Parathyroid adenoma (tissue), 2 donors: ENCODE data around the gene BAZ2B.
"Not testable (repeated sequence)": the region's sequence is repeated elsewhere in the genome, so short reads cannot be mapped to it uniquely, and the experiment has no call there.

Experiments used
- H2AFZ ChIP-seq: fragments of 300-600 bp; sonication (generic); one replicate; pipeline ENCODE4 v1.7.0; 2017; ENCODE audit warnings: antibody characterized with exemption, mild to moderate bottlenecking
- H3K27ac ChIP-seq: fragments of 300-600 bp; sonication (generic); one replicate; pipeline ENCODE4 v1.7.0; 2017
- H3K27me3 ChIP-seq: fragments of 300-600 bp; sonication (generic); one replicate; pipeline ENCODE4 v1.7.0; 2017; ENCODE audit warnings: low read length; ENCODE audit not compliant: control insufficient read depth, insufficient read depth
- H3K36me3 ChIP-seq: fragments of 300-600 bp; sonication (generic); one replicate; pipeline ENCODE4 v1.7.0; 2017; ENCODE audit warnings: low read length; ENCODE audit not compliant: control insufficient read depth, insufficient read depth
- H3K4me1 ChIP-seq: fragments of 300-600 bp; sonication (generic); one replicate; pipeline ENCODE4 v1.7.0; 2017; ENCODE audit warnings: control low read depth
- H3K4me2 ChIP-seq: fragments of 300-600 bp; sonication (generic); one replicate; pipeline ENCODE4 v1.7.0; 2017; ENCODE audit warnings: low read length
- H3K4me3 ChIP-seq: fragments of 300-600 bp; sonication (generic); one replicate; pipeline ENCODE4 v1.7.0; 2017; ENCODE audit warnings: low read depth, low read length
- H3K79me2 ChIP-seq: fragments of 300-600 bp; sonication (generic); one replicate; pipeline ENCODE4 v1.7.0; 2017; ENCODE audit warnings: control low read depth
- H3K9ac ChIP-seq: fragments of 300-600 bp; sonication (generic); one replicate; pipeline ENCODE4 v1.7.0; 2017; ENCODE audit warnings: mild to moderate bottlenecking
- H3K9me3 ChIP-seq: fragments of 300-600 bp; sonication (generic); one replicate; pipeline ENCODE4 v1.7.0; 2017; ENCODE audit warnings: low read length; ENCODE audit not compliant: control insufficient read depth
- TF ChIP-seq, protein P1 (sequence below): fragments of 300-600 bp; sonication (generic); IDR thresholded peaks from one replicate; pipeline ENCODE4 v1.7.0; 2017; ENCODE audit warnings: antibody characterized with exemption, mild to moderate bottlenecking
- donor health status: primary hyperparathyroidism.

Gene BAZ2B

DNA sequence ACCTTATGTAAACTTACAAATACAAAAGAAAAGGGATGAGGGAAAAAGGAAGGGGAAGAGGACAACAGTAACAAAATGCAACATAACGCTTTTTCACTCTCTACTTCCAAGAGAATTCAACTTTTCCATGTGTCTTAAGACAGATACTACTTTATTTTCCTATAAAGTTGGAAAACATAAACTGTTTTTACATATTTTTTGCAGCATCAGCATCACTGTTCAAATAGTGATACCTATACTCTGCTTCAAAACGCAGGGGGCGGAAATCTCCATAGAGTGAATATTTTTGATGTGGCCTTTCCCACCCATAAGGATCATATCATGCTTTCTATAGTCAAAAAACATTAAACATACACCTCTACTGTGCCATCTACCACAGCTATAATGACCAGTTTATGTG lies 77.5 kb downstream of the BAZ2B start:
- Histone ChIP-seq H3K9me3 (no peaks in the 10 kb centered on the region), H3K9ac (no peak overlapping the region), H3K27ac (no peak overlapping the region), H3K79me2 (peaks cover 25% of the 10 kb centered on the region), H3K4me2 (no peak overlapping the region), H3K36me3 (no peaks in the 10 kb centered on the region), H3K4me1 (no peaks in the 10 kb centered on the region), H3K4me3 (no peak overlapping the region), H3K27me3 (no peaks in the 10 kb centered on the region), H2AFZ (no peak overlapping the region)
- TF ChIP-seq, protein P1, sequence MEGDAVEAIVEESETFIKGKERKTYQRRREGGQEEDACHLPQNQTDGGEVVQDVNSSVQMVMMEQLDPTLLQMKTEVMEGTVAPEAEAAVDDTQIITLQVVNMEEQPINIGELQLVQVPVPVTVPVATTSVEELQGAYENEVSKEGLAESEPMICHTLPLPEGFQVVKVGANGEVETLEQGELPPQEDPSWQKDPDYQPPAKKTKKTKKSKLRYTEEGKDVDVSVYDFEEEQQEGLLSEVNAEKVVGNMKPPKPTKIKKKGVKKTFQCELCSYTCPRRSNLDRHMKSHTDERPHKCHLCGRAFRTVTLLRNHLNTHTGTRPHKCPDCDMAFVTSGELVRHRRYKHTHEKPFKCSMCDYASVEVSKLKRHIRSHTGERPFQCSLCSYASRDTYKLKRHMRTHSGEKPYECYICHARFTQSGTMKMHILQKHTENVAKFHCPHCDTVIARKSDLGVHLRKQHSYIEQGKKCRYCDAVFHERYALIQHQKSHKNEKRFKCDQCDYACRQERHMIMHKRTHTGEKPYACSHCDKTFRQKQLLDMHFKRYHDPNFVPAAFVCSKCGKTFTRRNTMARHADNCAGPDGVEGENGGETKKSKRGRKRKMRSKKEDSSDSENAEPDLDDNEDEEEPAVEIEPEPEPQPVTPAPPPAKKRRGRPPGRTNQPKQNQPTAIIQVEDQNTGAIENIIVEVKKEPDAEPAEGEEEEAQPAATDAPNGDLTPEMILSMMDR: no peak

DNA sequence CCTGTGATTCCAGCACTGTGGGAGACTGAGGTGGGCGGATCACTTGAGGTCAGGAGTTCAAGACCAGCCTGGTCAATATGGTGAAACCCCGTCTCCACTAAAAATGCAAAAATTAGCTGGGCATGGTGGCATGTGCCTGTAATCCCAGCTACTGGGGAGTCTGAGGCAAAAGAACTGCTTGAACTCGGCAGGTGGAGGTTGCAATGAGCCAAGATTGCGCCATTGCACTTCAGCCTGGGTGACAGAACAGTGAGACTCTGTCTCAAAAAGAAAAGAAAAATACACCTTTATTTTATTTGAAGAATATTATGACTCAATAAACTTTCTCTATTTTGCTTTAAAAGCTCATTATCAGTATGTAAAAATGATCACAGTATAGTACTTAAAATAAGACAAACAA lies 81.1 kb downstream of the BAZ2B start:
- not testable (repeated sequence) for H3K36me3 ChIP-seq, H3K27me3 ChIP-seq, H3K4me3 ChIP-seq, H3K4me2 ChIP-seq, H3K27ac ChIP-seq, H2AFZ ChIP-seq, H3K9me3 ChIP-seq, H3K4me1 ChIP-seq, H3K9ac ChIP-seq
- peaks cover 11% of the 10 kb centered on the region for H3K79me2 ChIP-seq

DNA sequence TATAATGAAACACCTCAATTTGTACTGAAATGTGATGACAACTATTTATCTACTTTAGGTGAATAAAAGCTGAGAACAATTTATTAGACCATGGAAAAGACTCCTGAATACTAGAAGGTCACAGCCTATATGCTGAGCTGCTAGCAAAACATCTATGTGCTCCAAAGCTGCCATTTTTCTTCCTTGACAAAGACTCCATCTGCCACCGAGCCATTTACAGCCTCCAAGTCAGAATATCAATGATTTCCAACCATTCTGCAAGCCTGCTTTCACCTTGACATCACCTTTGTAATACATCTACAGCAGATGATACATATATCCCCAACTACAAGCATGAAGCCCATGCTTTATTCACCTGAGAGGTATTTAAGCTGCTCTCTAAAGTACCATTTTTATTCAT lies 84.9 kb downstream of the BAZ2B start:
- no peaks in the 10 kb centered on the region for H3K9me3 ChIP-seq
- H3K79me2 ChIP-seq: peaks cover 3% of the 10 kb centered on the region
- no peak overlapping the region for H3K27ac ChIP-seq
- H3K36me3 ChIP-seq: no peaks in the 10 kb centered on the region
- no peak overlapping the region for H3K4me3 ChIP-seq
- no peak overlapping the region for H3K4me2 ChIP-seq
- TF ChIP-seq, protein P1: no peak
- no peak overlapping the region for H2AFZ ChIP-seq
- H3K9ac ChIP-seq: no peak overlapping the region
- H3K4me1 ChIP-seq: no peaks in the 10 kb centered on the region
- no peaks in the 10 kb centered on the region for H3K27me3 ChIP-seq

DNA sequence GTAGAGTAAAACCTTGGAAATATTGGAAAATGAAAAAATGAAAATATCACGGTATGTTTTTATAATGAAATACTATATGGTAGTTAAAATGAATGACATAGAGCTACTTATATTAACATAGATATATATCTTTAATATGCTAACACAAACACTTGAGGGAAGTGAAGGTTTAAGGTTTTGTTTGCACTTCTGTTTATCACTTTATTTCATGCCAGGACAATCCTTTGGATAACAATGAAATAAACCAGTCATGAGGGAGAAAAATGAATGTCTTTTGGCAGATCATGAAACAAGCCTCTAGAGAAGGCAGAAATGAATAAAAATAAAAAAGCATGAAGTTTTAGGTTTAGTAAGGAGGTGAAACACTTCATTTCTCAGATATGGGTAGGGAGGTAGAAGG lies 89.9 kb downstream of the BAZ2B start:
- Histone ChIP-seq H3K4me3 (no peak overlapping the region), H3K79me2 (peaks cover 9% of the 10 kb centered on the region), H3K27ac (no peak overlapping the region), H2AFZ (no peak overlapping the region), H3K36me3 (no peaks in the 10 kb centered on the region), H3K9me3 (no peaks in the 10 kb centered on the region), H3K4me1 (no peaks in the 10 kb centered on the region), H3K4me2 (no peak overlapping the region), H3K27me3 (no peaks in the 10 kb centered on the region), H3K9ac (no peak overlapping the region)
- TF ChIP-seq, protein P1: no peak

DNA sequence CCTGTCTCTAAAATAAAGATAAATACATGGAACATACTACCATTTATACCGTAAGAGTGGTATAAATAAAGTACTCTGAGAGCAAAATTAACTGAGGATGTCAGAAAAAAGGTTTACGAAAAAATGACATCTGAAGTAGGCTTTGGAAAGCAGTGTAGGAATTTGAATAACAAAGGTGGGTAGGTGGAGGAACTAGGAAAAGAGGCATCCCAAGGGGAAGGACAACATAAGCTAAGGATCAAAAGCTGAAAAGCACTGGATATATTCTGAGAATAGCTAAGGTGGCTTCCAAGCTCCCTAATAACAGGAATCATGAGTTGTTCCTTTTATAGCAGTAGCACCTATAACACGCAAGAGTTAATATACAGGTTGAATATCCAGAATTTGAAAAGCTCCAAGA lies 91.3 kb downstream of the BAZ2B start:
- Histone ChIP-seq H3K4me2 (no peak overlapping the region), H3K27ac (no peak overlapping the region), H3K36me3 (no peaks in the 10 kb centered on the region), H3K9ac (no peak overlapping the region), H3K9me3 (no peaks in the 10 kb centered on the region), H3K79me2 (peaks cover 9% of the 10 kb centered on the region), H3K4me3 (no peak overlapping the region), H3K27me3 (no peaks in the 10 kb centered on the region), H3K4me1 (no peaks in the 10 kb centered on the region), H2AFZ (no peak overlapping the region)
- TF ChIP-seq, protein P1: no peak
